HG03097 (cell line): ENCODE results near the gene MAD2L1.
"Not testable (repeated sequence)": the region's sequence is repeated elsewhere in the genome, so short reads cannot be mapped to it uniquely, and the experiment has no call there.

Experiments used
- ATAC-seq: cut with Tn5 transposase; IDR thresholded peaks from one replicate; pipeline ENCODE4 v1.9.1; 2021; ENCODE audit not compliant: unreplicated experiment, low FRiP score

MAD2L1 gene

DNA sequence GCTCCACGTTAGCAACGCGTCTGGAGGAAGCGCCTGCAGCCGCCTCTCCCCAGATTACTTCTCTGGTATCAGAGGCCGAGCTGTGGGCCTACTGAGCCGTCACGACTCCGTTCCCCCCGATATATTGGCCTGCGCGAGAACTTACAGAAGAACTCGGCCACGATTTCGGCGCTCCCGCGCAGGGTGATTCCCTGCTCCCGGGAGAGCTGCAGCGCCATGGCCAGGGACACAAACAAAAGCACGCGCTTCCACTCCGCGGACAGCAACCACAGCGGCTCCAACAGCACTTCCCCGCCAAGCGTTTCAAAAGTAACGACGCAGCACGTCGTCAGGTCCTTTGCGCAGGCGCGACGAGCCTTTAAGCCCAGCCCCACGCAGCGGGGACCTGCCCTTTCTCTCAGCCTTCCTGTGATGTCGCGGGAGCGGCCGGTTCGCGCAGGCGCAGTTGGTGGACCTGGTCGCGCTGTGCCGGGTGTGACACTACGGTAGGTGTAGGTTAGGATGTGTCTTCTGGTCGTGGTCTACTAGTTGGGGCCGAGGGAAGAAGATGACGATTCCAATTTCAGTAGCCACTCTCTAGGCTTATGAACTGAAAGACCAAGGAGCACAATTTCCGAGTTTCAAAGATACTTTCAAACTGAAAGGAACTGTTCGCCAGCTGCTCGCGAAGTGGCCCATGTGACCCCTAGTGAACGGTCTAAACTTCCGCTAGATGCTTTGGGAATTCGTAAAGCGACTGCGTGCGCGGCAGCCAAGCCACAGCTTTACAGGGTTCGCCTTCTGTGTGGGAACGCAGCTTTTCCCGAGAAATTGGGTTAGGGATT is at the start of gene MAD2L1:
MAD2L1 (minus strand) TSS at position 332 of the 824 bp plus-strand sequence; CDS start at position 218, 114 bp downstream.
- peak; percentile 93 for ATAC-seq

DNA sequence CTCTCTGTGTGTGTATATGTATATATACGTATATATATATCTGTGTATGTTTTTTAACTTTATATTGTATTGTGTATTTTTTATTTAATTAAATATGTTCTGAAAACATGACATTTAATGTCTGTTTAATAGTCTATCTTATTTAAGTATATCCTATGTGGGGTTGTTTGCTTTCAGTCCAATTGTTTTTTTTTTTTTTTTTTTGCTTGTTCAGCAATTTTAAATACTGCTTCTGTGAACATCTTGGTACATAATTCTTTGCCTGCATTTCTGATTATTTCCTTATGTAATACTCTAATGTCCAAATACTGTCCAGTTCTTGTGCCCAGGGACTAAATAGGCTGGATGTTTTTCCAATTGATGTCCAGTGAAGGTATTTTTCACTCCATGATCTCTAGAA is 45.1 kb upstream of the MAD2L1 start:
- ATAC-seq, result no peak

- no peak for ATAC-seq
Observed at GRCh38 chr4:120109406-120109805, 42.8 kb upstream of the MAD2L1 start.

GRCh38 chr4:120105472-120105871 is 38.8 kb upstream of the MAD2L1 start:
- ATAC-seq, result peak; percentile 99

GRCh38 chr4:120096508-120097297 is 30.1 kb upstream of the MAD2L1 start:
- no peak for ATAC-seq

- no peak for ATAC-seq
Observed at GRCh38 chr4:120088507-120088906, 21.9 kb upstream of the MAD2L1 start.

GRCh38 chr4:120088066-120088465 is 21.4 kb upstream of the MAD2L1 start:
- ATAC-seq, result not testable (repeated sequence)

GRCh38 chr4:120085705-120086104 is 19.1 kb upstream of the MAD2L1 start:
- ATAC-seq, result no peak

DNA sequence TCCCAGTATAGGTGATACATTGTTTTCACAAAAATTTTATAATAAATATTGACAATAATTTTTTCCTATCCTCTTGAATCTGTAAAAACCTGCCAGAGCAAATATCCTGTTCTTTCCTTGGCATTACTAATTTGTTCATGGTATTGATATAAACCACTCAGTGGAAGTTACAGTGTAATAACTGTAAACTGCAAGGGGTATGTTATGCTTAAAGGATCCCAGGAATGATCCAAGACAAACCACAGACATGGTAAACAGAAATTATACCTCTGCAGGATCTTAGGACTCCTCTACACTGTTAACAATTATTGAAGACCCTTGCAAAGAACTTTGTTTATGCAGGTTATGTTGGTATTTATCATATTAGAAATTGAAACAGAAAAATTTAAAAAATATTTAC is 17.7 kb upstream of the MAD2L1 start:
- no peak for ATAC-seq

DNA sequence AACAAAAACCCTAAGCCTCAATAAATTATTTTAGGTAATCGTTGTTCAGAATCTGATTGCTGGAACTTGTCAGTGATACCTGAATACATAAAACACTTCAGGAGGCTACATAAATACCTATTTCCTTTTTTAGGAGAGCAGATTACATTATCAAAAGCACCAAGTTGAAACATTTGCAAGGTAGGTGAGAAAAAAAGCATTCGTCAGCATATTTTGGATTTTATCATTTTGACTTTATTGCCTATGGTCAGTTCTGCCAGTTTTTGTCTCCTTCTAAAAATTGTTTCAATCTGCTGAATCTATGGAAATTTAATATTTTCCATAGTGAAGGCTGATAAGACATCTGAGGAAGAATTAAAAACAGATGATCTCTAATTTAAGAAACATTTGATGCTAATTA is 16.5 kb upstream of the MAD2L1 start:
- no peak for ATAC-seq

DNA sequence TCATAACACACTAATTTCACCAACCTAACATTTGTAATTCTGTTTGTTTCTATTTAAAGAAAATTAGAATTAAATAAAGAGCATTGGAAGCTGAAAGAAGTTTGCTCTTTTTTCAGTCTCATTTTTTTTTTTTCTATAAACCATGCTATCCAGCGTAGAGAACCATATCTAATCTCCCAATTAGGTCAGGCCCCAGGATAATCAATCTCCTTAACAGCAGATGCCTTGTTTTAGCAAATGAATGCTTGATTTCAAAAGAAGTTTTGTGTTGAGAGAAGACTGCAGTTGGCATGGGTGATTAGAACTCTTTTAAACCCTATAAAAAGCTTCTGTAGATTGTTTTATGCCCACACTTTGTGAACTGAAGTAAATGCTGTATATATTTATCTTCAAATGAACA is 15.6 kb upstream of the MAD2L1 start:
- no peak for ATAC-seq

- ATAC-seq, result no peak
Observed at GRCh38 chr4:120081726-120082125, 15.1 kb upstream of the MAD2L1 start.

- ATAC-seq, result no peak
Observed at GRCh38 chr4:120080533-120080932, 13.9 kb upstream of the MAD2L1 start.

- no peak for ATAC-seq
Observed at GRCh38 chr4:120079839-120080520, 13.3 kb upstream of the MAD2L1 start.

- ATAC-seq, result no peak
Observed at GRCh38 chr4:120078216-120078615, 11.6 kb upstream of the MAD2L1 start.

DNA sequence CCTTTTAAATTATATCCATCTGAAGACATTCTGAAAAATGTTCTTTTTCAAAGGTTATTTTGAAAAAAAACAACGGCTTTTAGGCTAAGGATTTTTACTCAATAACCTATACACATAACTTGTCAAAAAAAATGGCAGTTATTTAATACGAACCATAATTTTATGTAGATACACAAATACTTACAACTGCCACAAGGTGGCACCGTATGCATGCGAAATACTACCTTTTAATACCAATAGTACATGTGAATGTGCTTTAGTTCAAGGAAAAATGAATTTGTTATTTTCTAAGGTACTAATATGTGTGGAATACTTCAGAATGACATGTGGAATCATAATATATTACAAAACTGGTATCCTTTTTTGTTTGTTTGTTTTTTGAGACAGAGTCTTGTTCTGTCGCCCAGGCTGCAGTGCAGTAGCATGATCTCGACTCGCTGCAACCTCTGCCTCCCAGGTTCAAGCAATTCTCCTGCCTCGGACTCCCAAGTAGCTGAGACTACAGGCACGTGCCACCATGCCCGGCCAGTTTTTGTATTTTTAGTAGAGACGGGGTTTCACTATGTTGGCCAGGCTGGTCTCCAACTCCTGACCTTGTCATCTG is 4.6 kb upstream of the MAD2L1 start:
- ATAC-seq, result no peak

- no peak for ATAC-seq
Observed at GRCh38 chr4:120070196-120070595, 3.5 kb upstream of the MAD2L1 start.

- no peak for ATAC-seq
Observed at GRCh38 chr4:120065974-120066516, 603 bp downstream of the MAD2L1 start.

- ATAC-seq, result no peak
Observed at GRCh38 chr4:120064887-120065286, 1.8 kb downstream of the MAD2L1 start.

DNA sequence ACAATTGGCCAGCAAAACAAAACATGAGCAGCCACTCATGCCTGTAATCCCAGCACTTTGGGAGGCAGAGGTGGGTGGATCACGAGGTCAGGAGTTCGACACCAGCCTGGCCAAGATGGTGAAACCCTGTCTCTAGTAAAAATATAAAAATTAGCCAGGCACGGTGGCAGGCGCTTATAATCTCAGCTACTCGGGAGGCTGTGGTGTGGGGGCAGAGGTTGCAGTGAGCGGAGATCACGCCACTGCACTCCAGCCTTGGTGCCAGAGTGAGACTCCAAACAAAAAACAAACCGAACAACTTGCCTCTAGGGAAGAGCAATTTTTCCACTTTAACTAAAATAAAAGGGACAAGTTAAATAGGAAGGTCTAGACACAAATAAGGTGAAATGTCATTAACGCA is 2.9 kb downstream of the MAD2L1 start:
- ATAC-seq, result not testable (repeated sequence)
